ENCODE measurements around the gene ARHGAP15.

The ARHGAP15 gene

GRCh38 chr2:143649226-143649740, 520.1 kb downstream of the ARHGAP15 start:
- DNase-seq, result no peak
- no peak for TF ChIP-seq CTCF (IDR thresholded peaks at IDR 0.05)
- H3K27ac Mint-ChIP-seq, result no peak overlapping the region
- peaks cover 4% of the 10 kb centered on the region for H3K27me3 Mint-ChIP-seq (ENCODE audit: low read depth, poor library complexity)
- no peak overlapping the region for H3K4me3 Mint-ChIP-seq
- peaks cover 1% of the 10 kb centered on the region for H3K4me1 Mint-ChIP-seq
- H3K9me3 Mint-ChIP-seq, result peaks cover 15% of the 10 kb centered on the region
- H3K36me3 Mint-ChIP-seq (ENCODE audit: low read depth), result peaks cover 4% of the 10 kb centered on the region

- Mint-ChIP-seq H3K36me3 (ENCODE audit: low read depth) (peaks cover 4% of the 10 kb centered on the region), H3K4me1 (no peaks in the 10 kb centered on the region), H3K27me3 (ENCODE audit: low read depth, poor library complexity) (peaks cover 4% of the 10 kb centered on the region), H3K27ac (no peak overlapping the region), H3K4me3 (no peak overlapping the region), H3K9me3 (peaks cover 15% of the 10 kb centered on the region)
- no peak for TF ChIP-seq CTCF (IDR thresholded peaks at IDR 0.05)
- DNase-seq, result no peak
Measured at GRCh38 chr2:143652692-143653091, 523.5 kb downstream of the ARHGAP15 start.

GRCh38 chr2:143668234-143668633, 539.0 kb downstream of the ARHGAP15 start:
- TF ChIP-seq CTCF (IDR thresholded peaks at IDR 0.05), result no peak
- Mint-ChIP-seq H3K27ac (no peak overlapping the region), H3K27me3 (ENCODE audit: low read depth, poor library complexity) (no peaks in the 10 kb centered on the region), H3K4me1 (no peaks in the 10 kb centered on the region), H3K9me3 (peaks cover 9% of the 10 kb centered on the region), H3K36me3 (ENCODE audit: low read depth) (no peaks in the 10 kb centered on the region), H3K4me3 (no peak overlapping the region)
- no peak for DNase-seq

- DNase-seq, result no peak
- Mint-ChIP-seq H3K27ac (no peak overlapping the region), H3K4me1 (no peaks in the 10 kb centered on the region), H3K4me3 (no peak overlapping the region), H3K36me3 (ENCODE audit: low read depth) (no peaks in the 10 kb centered on the region), H3K27me3 (ENCODE audit: low read depth, poor library complexity) (no peaks in the 10 kb centered on the region), H3K9me3 (no peaks in the 10 kb centered on the region)
- TF ChIP-seq CTCF (IDR thresholded peaks at IDR 0.05), result no peak
Measured at GRCh38 chr2:143674051-143674450, 544.8 kb downstream of the ARHGAP15 start.

- H3K27me3 Mint-ChIP-seq (ENCODE audit: low read depth, poor library complexity), result no peaks in the 10 kb centered on the region
- no peak overlapping the region for H3K27ac Mint-ChIP-seq
- H3K4me3 Mint-ChIP-seq, result no peak overlapping the region
- H3K9me3 Mint-ChIP-seq, result no peaks in the 10 kb centered on the region
- no peak for TF ChIP-seq CTCF (IDR thresholded peaks at IDR 0.05)
- no peak for DNase-seq
- H3K36me3 Mint-ChIP-seq (ENCODE audit: low read depth), result no peaks in the 10 kb centered on the region
- no peaks in the 10 kb centered on the region for H3K4me1 Mint-ChIP-seq
Measured at GRCh38 chr2:143675021-143675420, 545.8 kb downstream of the ARHGAP15 start.

GRCh38 chr2:143679617-143680016, 550.4 kb downstream of the ARHGAP15 start:
- Mint-ChIP-seq H3K4me1 (peaks cover 10% of the 10 kb centered on the region), H3K9me3 (no peaks in the 10 kb centered on the region), H3K27me3 (ENCODE audit: low read depth, poor library complexity) (no peaks in the 10 kb centered on the region), H3K4me3 (no peak overlapping the region), H3K27ac (no peak overlapping the region), H3K36me3 (ENCODE audit: low read depth) (no peaks in the 10 kb centered on the region)
- no peak for TF ChIP-seq CTCF (IDR thresholded peaks at IDR 0.05)
- DNase-seq, result no peak
